Mesenchymal stem cell (in vitro differentiated cells and primary cell): ENCODE results near the gene STAMBP.
"Not testable (repeated sequence)": the region's sequence is repeated elsewhere in the genome, so short reads cannot be mapped to it uniquely, and the experiment has no call there.

Source experiments
- DNase-seq: peaks from one replicate; pipeline ENCODE4 v3.0.0-alpha.2; 2013
- H2AFZ ChIP-seq: one replicate; pipeline ENCODE4 v1.6.1; 2013; ENCODE audit warnings: low read depth, mild to moderate bottlenecking, control low read depth, inconsistent platforms, low read length, moderate library complexity
- H2AK5ac ChIP-seq: 2 replicates; pipeline ENCODE4 v1.6.1; 2013; ENCODE audit warnings: low read length, moderate library complexity, mild to moderate bottlenecking, inconsistent platforms; ENCODE audit not compliant: severe bottlenecking
- H2BK120ac ChIP-seq: one replicate; pipeline ENCODE4 v1.6.1; 2013; ENCODE audit warnings: low read depth, mild to moderate bottlenecking, inconsistent platforms, low read length, moderate library complexity
- H2BK12ac ChIP-seq, 2 experiments: one replicate each; pipeline ENCODE4 v1.6.1; 2013; ENCODE audit warnings: inconsistent platforms in 2 of 2, low read length in 2 of 2, mild to moderate bottlenecking in 2 of 2, moderate library complexity in 2 of 2, control low read depth in 1 of 2
- H2BK15ac ChIP-seq: one replicate; pipeline ENCODE4 v1.6.1; 2013; ENCODE audit warnings: mild to moderate bottlenecking, low read depth, inconsistent platforms; ENCODE audit not compliant: poor library complexity, severe bottlenecking
- H2BK5ac ChIP-seq: 2 replicates; pipeline ENCODE4 v1.6.1; 2013; ENCODE audit warnings: low read depth, mild to moderate bottlenecking, low read length, control low read depth, inconsistent platforms; ENCODE audit not compliant: poor library complexity, severe bottlenecking
- H3K14ac ChIP-seq, 2 experiments: one replicate each; pipeline ENCODE4 v1.6.1; 2013; ENCODE audit warnings: inconsistent platforms in 2 of 2, low read length in 2 of 2, control low read depth in 1 of 2, mild to moderate bottlenecking in 1 of 2, moderate library complexity in 1 of 2
- H3K18ac ChIP-seq, 2 experiments: one replicate each; pipeline ENCODE4 v1.6.1; 2013; ENCODE audit warnings: inconsistent platforms in 2 of 2, low read length in 2 of 2, control low read depth in 1 of 2, low read depth in 1 of 2, mild to moderate bottlenecking in 1 of 2
- H3K23ac ChIP-seq, 2 experiments: one replicate each; pipeline ENCODE4 v1.6.1; 2013; ENCODE audit warnings: inconsistent platforms in 2 of 2, low read length in 2 of 2, mild to moderate bottlenecking in 2 of 2, moderate library complexity in 2 of 2, control low read depth in 1 of 2
- H3K27ac ChIP-seq: 2 replicates; pipeline ENCODE4 v1.5.1; 2013; ENCODE audit warnings: mild to moderate bottlenecking, moderate library complexity, low read length, control low read depth, inconsistent platforms; ENCODE audit not compliant: poor library complexity, severe bottlenecking
- H3K27me3 ChIP-seq, 2 experiments: 2 replicates each; pipeline versions ENCODE4 v1.6.1 to v1.7.0; 2013; ENCODE audit warnings: low read length in 2 of 2, mild to moderate bottlenecking in 2 of 2, moderate library complexity in 2 of 2, control low read depth in 1 of 2, inconsistent platforms in 1 of 2; ENCODE audit not compliant: control insufficient read depth in 1 of 2, insufficient read depth in 1 of 2
- H3K36me3 ChIP-seq, 2 experiments: 2 replicates each; pipeline versions ENCODE4 v1.6.1 to v1.7.0; 2013; ENCODE audit warnings: low read length in 2 of 2, control low read depth in 1 of 2, inconsistent platforms in 1 of 2, low read depth in 1 of 2, mild to moderate bottlenecking in 1 of 2; ENCODE audit not compliant: insufficient read depth in 2 of 2, control insufficient read depth in 1 of 2
- H3K4ac ChIP-seq, 2 experiments: one replicate each; pipeline ENCODE4 v1.6.1; 2013; ENCODE audit warnings: inconsistent platforms in 2 of 2, low read length in 2 of 2, mild to moderate bottlenecking in 2 of 2, moderate library complexity in 2 of 2, control low read depth in 1 of 2, low read depth in 1 of 2
- H3K4me1 ChIP-seq: 2 replicates; pipeline ENCODE4 v1.6.1; 2013; ENCODE audit warnings: low read depth, low read length, control low read depth; ENCODE audit not compliant: control insufficient read depth, insufficient read depth
- H3K4me2 ChIP-seq: 2 replicates; pipeline ENCODE4 v1.6.1; 2013; ENCODE audit warnings: low read length, mild to moderate bottlenecking, inconsistent platforms; ENCODE audit not compliant: poor library complexity, severe bottlenecking
- H3K4me3 ChIP-seq, 2 experiments: 2 replicates each; pipeline versions ENCODE4 v1.5.1 to v1.7.0; 2013; ENCODE audit warnings: low read length in 2 of 2, mild to moderate bottlenecking in 2 of 2, control low read depth in 1 of 2, low read depth in 1 of 2; ENCODE audit not compliant: insufficient read depth in 1 of 2
- H3K79me1 ChIP-seq: replicated peaks from 2 replicates; pipeline ENCODE4 v1.6.1; 2013; ENCODE audit warnings: mild to moderate bottlenecking, control low read depth, low read length, inconsistent platforms; ENCODE audit not compliant: poor library complexity, severe bottlenecking
- H3K9ac ChIP-seq: 2 replicates; pipeline ENCODE4 v1.7.0; 2013; ENCODE audit warnings: mild to moderate bottlenecking, low read length, moderate library complexity
- H3K9me3 ChIP-seq: 2 replicates; pipeline ENCODE4 v1.7.0; 2013; ENCODE audit warnings: mild to moderate bottlenecking, low read length; ENCODE audit not compliant: control insufficient read depth
- H4K8ac ChIP-seq: one replicate; pipeline ENCODE4 v1.6.1; 2013; ENCODE audit warnings: inconsistent platforms, mild to moderate bottlenecking, low read length, moderate library complexity
- H4K91ac ChIP-seq: one replicate; pipeline ENCODE4 v1.6.1; 2013; ENCODE audit warnings: mild to moderate bottlenecking, low read length, inconsistent platforms
- WGBS: methylation state at CpG from one replicate; pipeline ENCODE4 v1.1.7; 2013; ENCODE audit warnings: mixed read lengths; 5-methylcytosine and 5-hydroxymethylcytosine counted together

Gene STAMBP

GRCh38 chr2:73901143-73901542, 72.4 kb downstream of the STAMBP start:
- Histone ChIP-seq H3K4me2 (no peak overlapping the region), H3K36me3 (peaks cover 0 to 12% of the 10 kb centered on the region in 2 experiments), H3K9ac (no peak overlapping the region), H2AFZ (no peak overlapping the region), H3K4ac (no peak overlapping the region), H3K27me3 (peaks cover 0 to 53% of the 10 kb centered on the region in 2 experiments), H3K14ac (no peak overlapping the region), H3K27ac (no peak overlapping the region), H4K8ac (no peak overlapping the region), H3K18ac (no peak overlapping the region), H2BK5ac (no peak overlapping the region), H4K91ac (no peak overlapping the region), H2BK15ac (no peak overlapping the region), H2AK5ac (no peak overlapping the region), H2BK120ac (no peak overlapping the region), H3K4me1 (peaks cover 7% of the 10 kb centered on the region), H3K23ac (no peak overlapping the region), H3K4me3 (no peak overlapping the region), H3K79me1 (peaks cover 6% of the 10 kb centered on the region), H3K9me3 (no peaks in the 10 kb centered on the region), H2BK12ac (no peak overlapping the region)
- DNase-seq, result no peak
- 94% methylated on average over 9 of the region's 10 CpGs for WGBS

GRCh38 chr2:73902284-73902683, 73.5 kb downstream of the STAMBP start:
- DNase-seq, result no peak
- Histone ChIP-seq H2AK5ac (no peak overlapping the region), H3K4me1 (peaks cover 5% of the 10 kb centered on the region), H3K14ac (no peak overlapping the region), H4K8ac (no peak overlapping the region), H3K18ac (no peak overlapping the region), H2AFZ (no peak overlapping the region), H3K23ac (no peak overlapping the region), H3K27me3 (peaks cover 0 to 61% of the 10 kb centered on the region in 2 experiments), H3K9ac (no peak overlapping the region), H3K4ac (no peak overlapping the region), H3K4me2 (no peak overlapping the region), H2BK15ac (no peak overlapping the region), H3K4me3 (no peak overlapping the region), H3K36me3 (peaks cover 0 to 12% of the 10 kb centered on the region in 2 experiments), H2BK120ac (no peak overlapping the region), H2BK12ac (no peak overlapping the region), H3K27ac (no peak overlapping the region), H4K91ac (no peak overlapping the region), H3K9me3 (no peaks in the 10 kb centered on the region), H3K79me1 (peaks cover 4% of the 10 kb centered on the region), H2BK5ac (no peak overlapping the region)
- WGBS, result 90% methylated on average over 4 of the region's 4 CpGs

GRCh38 chr2:73903313-73903712, 74.6 kb downstream of the STAMBP start:
- 84% methylated on average over 4 of the region's 4 CpGs for WGBS

GRCh38 chr2:73903949-73904613, 75.3 kb downstream of the STAMBP start:
- not testable (repeated sequence) for H3K27ac ChIP-seq, H3K79me1 ChIP-seq, H3K18ac ChIP-seq, H2BK120ac ChIP-seq, H2BK12ac ChIP-seq, H3K4ac ChIP-seq, H3K4me2 ChIP-seq, H2AFZ ChIP-seq, H4K8ac ChIP-seq, H2BK5ac ChIP-seq, H3K4me3 ChIP-seq, DNase-seq, H3K9ac ChIP-seq, H2AK5ac ChIP-seq, H3K9me3 ChIP-seq, H3K23ac ChIP-seq, H4K91ac ChIP-seq, H2BK15ac ChIP-seq, H3K14ac ChIP-seq
- Histone ChIP-seq H3K4me1 (peaks cover 13% of the 10 kb centered on the region), H3K36me3 (peaks cover 0 to 12% of the 10 kb centered on the region in 2 experiments), H3K27me3 (peaks cover 0 to 65% of the 10 kb centered on the region in 2 experiments)
- WGBS, result 91% methylated on average over 3 of the region's 5 CpGs

More at GRCh38 chr2:73903313-73903712, 74.6 kb downstream of the STAMBP start:
- Histone ChIP-seq H3K4me1 (peaks cover 8% of the 10 kb centered on the region), H3K79me1 (peaks cover 4% of the 10 kb centered on the region), H3K27me3 (peaks cover 0 to 63% of the 10 kb centered on the region in 2 experiments), H2BK120ac (no peak overlapping the region), H3K9me3 (no peaks in the 10 kb centered on the region), H2BK15ac (no peak overlapping the region), H4K8ac (no peak overlapping the region), H4K91ac (no peak overlapping the region), H3K18ac (no peak overlapping the region), H2BK5ac (no peak overlapping the region), H3K27ac (no peak overlapping the region), H3K9ac (no peak overlapping the region), H3K4me2 (no peak overlapping the region), H2AFZ (no peak overlapping the region), H3K36me3 (peaks cover 0 to 12% of the 10 kb centered on the region in 2 experiments), H2BK12ac (no peak overlapping the region), H3K14ac (no peak overlapping the region), H2AK5ac (no peak overlapping the region), H3K4ac (no peak overlapping the region), H3K4me3 (no peak overlapping the region), H3K23ac (no peak overlapping the region)
- no peak for DNase-seq
